ENCODE data around the gene ADD2. TPM values are rescaled to one million over a fixed set of nuclear protein-coding genes. Genes with fewer than 3 reads are reported as not detected.

ADD2 gene
- total and polyA plus RNA-seq, 2 experiments from 2014 or later = not detected

- no peaks in the 10 kb centered on the region for H3K4me1 ChIP-seq (ENCODE audit: insufficient read depth)
- TF ChIP-seq EZH2phosphoT487 (IDR thresholded peaks at IDR 0.05; ENCODE audit: insufficient read depth, low read depth) (no peak), EZH2 (IDR thresholded peaks at IDR 0.05; ENCODE audit: insufficient read depth, poor library complexity, severe bottlenecking) (no peak)
- no peak for DNase-seq
- H3K4me2 ChIP-seq (ENCODE audit: unreplicated experiment) = no peak overlapping the region
- H3K27ac ChIP-seq = no peak overlapping the region
- in situ Hi-C loops (cut with MboI) = no loop called here
- H4K20me1 ChIP-seq (ENCODE audit: insufficient read depth) = no peaks in the 10 kb centered on the region
- no peaks in the 10 kb centered on the region for H3K36me3 ChIP-seq (ENCODE audit: low read depth)
- peaks cover 37% of the 10 kb centered on the region for H3K27me3 ChIP-seq (replicated peaks; ENCODE audit: insufficient read depth)
- no peaks in the 10 kb centered on the region for H3F3A ChIP-seq (ENCODE audit: insufficient read depth)
- no peaks in the 10 kb centered on the region for H3K9me2 ChIP-seq (ENCODE audit: insufficient read depth)
- H2AFZ ChIP-seq = no peak overlapping the region
- no peaks in the 10 kb centered on the region for H3K9me3 ChIP-seq (ENCODE audit: low read depth)
- H3K4me3 ChIP-seq = no peak overlapping the region
- H3K79me2 ChIP-seq (ENCODE audit: insufficient read depth) = no peaks in the 10 kb centered on the region
- H3K9ac ChIP-seq = no peak overlapping the region
Measured at GRCh38 chr2:70753031-70753430, 15.0 kb downstream of the ADD2 start.

GRCh38 chr2:70752396-70752795 lies 15.6 kb downstream of the ADD2 start:
- Histone ChIP-seq H3K9ac (no peak overlapping the region), H3K4me1 (ENCODE audit: insufficient read depth) (no peaks in the 10 kb centered on the region), H3K9me2 (ENCODE audit: insufficient read depth) (no peaks in the 10 kb centered on the region), H3F3A (ENCODE audit: insufficient read depth) (no peaks in the 10 kb centered on the region), H3K9me3 (ENCODE audit: low read depth) (no peaks in the 10 kb centered on the region), H4K20me1 (ENCODE audit: insufficient read depth) (no peaks in the 10 kb centered on the region), H3K79me2 (ENCODE audit: insufficient read depth) (no peaks in the 10 kb centered on the region), H3K4me3 (no peak overlapping the region), H3K36me3 (ENCODE audit: low read depth) (no peaks in the 10 kb centered on the region), H3K27ac (no peak overlapping the region), H3K27me3 (replicated peaks; ENCODE audit: insufficient read depth) (peaks cover 37% of the 10 kb centered on the region), H2AFZ (no peak overlapping the region), H3K4me2 (ENCODE audit: unreplicated experiment) (no peak overlapping the region)
- in situ Hi-C loops (cut with MboI) = no loop called here
- DNase-seq = no peak
- no peak for TF ChIP-seq EZH2 (IDR thresholded peaks at IDR 0.05; ENCODE audit: insufficient read depth, poor library complexity, severe bottlenecking)
- no peak for TF ChIP-seq EZH2phosphoT487 (IDR thresholded peaks at IDR 0.05; ENCODE audit: insufficient read depth, low read depth)
- 50 to 56% methylated on average over 1 of the region's 1 CpG for WGBS, 2 experiments (ENCODE audit: low coverage in 1 of 2, low lambda C conversion rate in 2 of 2, missing lambda C conversion rate in 2 of 2)

DNA sequence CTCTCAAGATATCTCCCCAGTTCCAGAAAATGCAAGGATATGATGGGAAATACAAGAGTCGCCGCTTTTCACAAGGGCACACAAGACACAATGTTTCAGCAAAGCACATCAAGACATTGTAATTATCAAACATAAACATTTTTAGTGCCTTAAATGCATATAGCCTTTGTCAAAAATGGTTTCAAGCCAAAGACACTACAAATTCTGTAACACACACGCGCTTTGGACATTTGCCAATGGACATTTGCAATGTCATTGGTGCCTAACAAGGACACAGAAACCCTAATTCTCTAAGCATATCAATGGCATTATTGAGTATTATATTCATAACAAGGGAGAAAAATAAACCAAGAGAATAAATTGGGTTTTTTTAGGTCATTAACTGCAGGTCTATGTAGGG lies 16.1 kb downstream of the ADD2 start:
- Histone ChIP-seq H3K27me3 (replicated peaks; ENCODE audit: insufficient read depth) (peaks cover 37% of the 10 kb centered on the region), H3K27ac (no peak overlapping the region), H3K79me2 (ENCODE audit: insufficient read depth) (no peaks in the 10 kb centered on the region), H2AFZ (no peak overlapping the region), H3K9me3 (ENCODE audit: low read depth) (no peaks in the 10 kb centered on the region), H3F3A (ENCODE audit: insufficient read depth) (no peaks in the 10 kb centered on the region), H3K4me2 (ENCODE audit: unreplicated experiment) (no peak overlapping the region), H3K9ac (no peak overlapping the region), H3K9me2 (ENCODE audit: insufficient read depth) (no peaks in the 10 kb centered on the region), H4K20me1 (ENCODE audit: insufficient read depth) (no peaks in the 10 kb centered on the region), H3K36me3 (ENCODE audit: low read depth) (no peaks in the 10 kb centered on the region), H3K4me3 (no peak overlapping the region), H3K4me1 (ENCODE audit: insufficient read depth) (no peaks in the 10 kb centered on the region)
- WGBS, 2 experiments (ENCODE audit: low coverage in 1 of 2, low lambda C conversion rate in 2 of 2, missing lambda C conversion rate in 2 of 2) = 63 to 69% methylated on average over 4 of the region's 4 CpGs
- DNase-seq = no peak
- in situ Hi-C loops (cut with MboI) = no loop called here
- TF ChIP-seq EZH2phosphoT487 (IDR thresholded peaks at IDR 0.05; ENCODE audit: insufficient read depth, low read depth) = no peak
- TF ChIP-seq EZH2 (IDR thresholded peaks at IDR 0.05; ENCODE audit: insufficient read depth, poor library complexity, severe bottlenecking) = no peak

GRCh38 chr2:70750320-70750719 lies 17.7 kb downstream of the ADD2 start:
- Histone ChIP-seq H3K36me3 (ENCODE audit: low read depth) (no peaks in the 10 kb centered on the region), H3K4me1 (ENCODE audit: insufficient read depth) (no peaks in the 10 kb centered on the region), H3K4me3 (no peak overlapping the region), H4K20me1 (ENCODE audit: insufficient read depth) (no peaks in the 10 kb centered on the region), H3F3A (ENCODE audit: insufficient read depth) (no peaks in the 10 kb centered on the region), H2AFZ (no peak overlapping the region), H3K27ac (no peak overlapping the region), H3K4me2 (ENCODE audit: unreplicated experiment) (no peak overlapping the region), H3K9ac (no peak overlapping the region), H3K27me3 (replicated peaks; ENCODE audit: insufficient read depth) (peaks cover 44% of the 10 kb centered on the region), H3K9me2 (ENCODE audit: insufficient read depth) (no peaks in the 10 kb centered on the region), H3K79me2 (ENCODE audit: insufficient read depth) (no peaks in the 10 kb centered on the region), H3K9me3 (ENCODE audit: low read depth) (no peaks in the 10 kb centered on the region)
- in situ Hi-C loops (cut with MboI) = no loop called here
- no peak for TF ChIP-seq EZH2 (IDR thresholded peaks at IDR 0.05; ENCODE audit: insufficient read depth, poor library complexity, severe bottlenecking)
- no peak for TF ChIP-seq EZH2phosphoT487 (IDR thresholded peaks at IDR 0.05; ENCODE audit: insufficient read depth, low read depth)
- DNase-seq = no peak
- WGBS, 2 experiments (ENCODE audit: low coverage in 1 of 2, low lambda C conversion rate in 2 of 2, missing lambda C conversion rate in 2 of 2) = 50 to 59% methylated on average over 1 of the region's 1 CpG

Measured in GM23248 (cell line).